GM23338 (cell line): ENCODE data around the gene SIRT7.

Experiments used
- CREB1 ChIP-seq: fragments of 250-450 bp; sonication (Bioruptor Pico); IDR thresholded peaks from 2 replicates; pipeline ENCODE4 v1.5.0; 2020; ENCODE audit warnings: low read depth, mild to moderate bottlenecking, moderate library complexity
- EZH2 ChIP-seq: fragments of 200-600 bp; sonication (generic); IDR thresholded peaks from one replicate; pipeline ENCODE4 v1.8.0; 2017; ENCODE audit warnings: antibody characterized with exemption, mild to moderate bottlenecking, low read depth; ENCODE audit not compliant: unreplicated experiment
- EZH2phosphoT487 ChIP-seq: fragments of 200-600 bp; sonication (generic); IDR thresholded peaks from one replicate; pipeline ENCODE4 v1.8.1; 2018; ENCODE audit warnings: antibody characterized with exemption; ENCODE audit not compliant: unreplicated experiment
- JUNB ChIP-seq: IDR thresholded peaks from one replicate; pipeline ENCODE4 v1.6.1; 2016; ENCODE audit warnings: antibody characterized with exemption; ENCODE audit not compliant: unreplicated experiment
- POLR2AphosphoS5 ChIP-seq: IDR thresholded peaks from 2 replicates; pipeline ENCODE4 v1.6.1; 2016; ENCODE audit warnings: antibody characterized with exemption, low read depth
- REST ChIP-seq: IDR thresholded peaks from one replicate; pipeline ENCODE4 v1.6.1; 2018; ENCODE audit warnings: antibody characterized with exemption; ENCODE audit not compliant: unreplicated experiment
- STAT1 ChIP-seq: IDR thresholded peaks from one replicate; pipeline ENCODE4 v1.6.1; 2016; ENCODE audit warnings: antibody characterized with exemption; ENCODE audit not compliant: unreplicated experiment
- ZNF114 ChIP-seq: fragments of 250-450 bp; sonication (Bioruptor Pico); IDR thresholded peaks from 2 replicates; pipeline ENCODE4 v1.5.0; 2020; ENCODE audit warnings: mild to moderate bottlenecking, moderate library complexity
- TF ChIP-seq, protein P1 (sequence below), 2 experiments: fragments of 200-600 bp in 1 of 2; sonication (generic) in 1 of 2; conservative IDR thresholded peaks; 2 replicates each; pipeline versions ENCODE4 v1.5.1 to v1.6.1; 2016 to 2017; ENCODE audit warnings: antibody characterized with exemption in 2 of 2, low read depth in 2 of 2, mild to moderate bottlenecking in 2 of 2, moderate library complexity in 1 of 2
- TF ChIP-seq, protein P2 (sequence below): IDR thresholded peaks from 2 replicates; pipeline ENCODE4 v1.6.1; 2016; ENCODE audit warnings: antibody characterized with exemption

GRCh38 chr17:81931557-81932332 is 13.8 kb upstream of the SIRT7 start:
- TF ChIP-seq, protein P1, sequence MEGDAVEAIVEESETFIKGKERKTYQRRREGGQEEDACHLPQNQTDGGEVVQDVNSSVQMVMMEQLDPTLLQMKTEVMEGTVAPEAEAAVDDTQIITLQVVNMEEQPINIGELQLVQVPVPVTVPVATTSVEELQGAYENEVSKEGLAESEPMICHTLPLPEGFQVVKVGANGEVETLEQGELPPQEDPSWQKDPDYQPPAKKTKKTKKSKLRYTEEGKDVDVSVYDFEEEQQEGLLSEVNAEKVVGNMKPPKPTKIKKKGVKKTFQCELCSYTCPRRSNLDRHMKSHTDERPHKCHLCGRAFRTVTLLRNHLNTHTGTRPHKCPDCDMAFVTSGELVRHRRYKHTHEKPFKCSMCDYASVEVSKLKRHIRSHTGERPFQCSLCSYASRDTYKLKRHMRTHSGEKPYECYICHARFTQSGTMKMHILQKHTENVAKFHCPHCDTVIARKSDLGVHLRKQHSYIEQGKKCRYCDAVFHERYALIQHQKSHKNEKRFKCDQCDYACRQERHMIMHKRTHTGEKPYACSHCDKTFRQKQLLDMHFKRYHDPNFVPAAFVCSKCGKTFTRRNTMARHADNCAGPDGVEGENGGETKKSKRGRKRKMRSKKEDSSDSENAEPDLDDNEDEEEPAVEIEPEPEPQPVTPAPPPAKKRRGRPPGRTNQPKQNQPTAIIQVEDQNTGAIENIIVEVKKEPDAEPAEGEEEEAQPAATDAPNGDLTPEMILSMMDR (conservative IDR thresholded peaks at IDR 0.05; ENCODE audit: low read depth in 2 of 2), result peak in 1 of 2 experiments; percentile 32; a peak in 1 of 4 replicates
- TF ChIP-seq EZH2 (no peak), POLR2AphosphoS5 (peak; percentile 77), REST (no peak), ZNF114 (CRISPR knock-in tag) (no peak), STAT1 (no peak), CREB1 (CRISPR knock-in tag) (no peak), EZH2phosphoT487 (no peak), JUNB (no peak)
- TF ChIP-seq, protein P2, sequence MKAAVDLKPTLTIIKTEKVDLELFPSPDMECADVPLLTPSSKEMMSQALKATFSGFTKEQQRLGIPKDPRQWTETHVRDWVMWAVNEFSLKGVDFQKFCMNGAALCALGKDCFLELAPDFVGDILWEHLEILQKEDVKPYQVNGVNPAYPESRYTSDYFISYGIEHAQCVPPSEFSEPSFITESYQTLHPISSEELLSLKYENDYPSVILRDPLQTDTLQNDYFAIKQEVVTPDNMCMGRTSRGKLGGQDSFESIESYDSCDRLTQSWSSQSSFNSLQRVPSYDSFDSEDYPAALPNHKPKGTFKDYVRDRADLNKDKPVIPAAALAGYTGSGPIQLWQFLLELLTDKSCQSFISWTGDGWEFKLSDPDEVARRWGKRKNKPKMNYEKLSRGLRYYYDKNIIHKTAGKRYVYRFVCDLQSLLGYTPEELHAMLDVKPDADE, result no peak
